ENCODE measurements around the gene TAF12.
"Not testable (repeated sequence)": the region's sequence is repeated elsewhere in the genome, so short reads cannot be mapped to it uniquely, and the experiment has no call there.

TAF12 gene, protein sequence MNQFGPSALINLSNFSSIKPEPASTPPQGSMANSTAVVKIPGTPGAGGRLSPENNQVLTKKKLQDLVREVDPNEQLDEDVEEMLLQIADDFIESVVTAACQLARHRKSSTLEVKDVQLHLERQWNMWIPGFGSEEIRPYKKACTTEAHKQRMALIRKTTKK

DNA sequence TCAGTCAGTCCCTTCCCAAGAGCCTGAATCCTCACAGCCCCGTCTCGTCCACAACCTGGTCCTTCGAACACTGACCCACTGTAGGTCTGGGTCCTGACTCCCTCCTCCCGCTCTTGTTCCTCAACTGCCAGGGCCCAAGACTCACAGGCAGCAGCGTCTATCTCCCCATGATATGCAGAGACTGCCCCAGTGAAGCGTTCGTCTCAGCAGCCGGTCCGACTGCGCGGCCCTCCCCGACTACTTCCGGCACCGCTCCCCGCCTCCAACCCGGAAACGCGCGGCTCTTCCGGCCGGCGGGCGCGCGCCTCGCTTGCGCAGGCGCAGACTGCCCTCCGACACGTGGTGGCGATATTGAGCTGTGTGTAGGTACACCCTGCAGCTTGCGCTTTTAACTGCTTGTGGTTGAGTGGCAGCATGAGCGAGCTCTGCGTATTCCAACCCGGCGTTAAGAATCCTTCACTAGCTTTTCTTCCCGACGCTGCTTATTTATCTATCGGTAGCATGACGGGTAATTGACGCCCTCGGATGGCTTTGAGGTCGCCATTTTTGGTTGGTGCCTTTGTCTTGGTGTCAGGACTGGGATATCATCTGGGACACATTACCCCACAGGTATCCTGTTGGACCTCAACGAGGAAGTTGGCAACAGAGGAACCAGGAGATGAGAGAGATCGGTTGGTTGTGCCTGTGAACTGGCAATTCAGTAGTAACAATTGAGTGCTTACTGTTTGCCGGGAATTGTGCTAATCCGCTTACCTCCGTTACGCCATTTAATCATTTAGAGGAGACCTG is at the start of gene TAF12:
TAF12 (minus strand) TSS at position 221 of the 789 bp plus-strand sequence. CDS start 20,986 bp downstream, outside the sequence.
- DNase-seq = peak; percentile 91

DNA sequence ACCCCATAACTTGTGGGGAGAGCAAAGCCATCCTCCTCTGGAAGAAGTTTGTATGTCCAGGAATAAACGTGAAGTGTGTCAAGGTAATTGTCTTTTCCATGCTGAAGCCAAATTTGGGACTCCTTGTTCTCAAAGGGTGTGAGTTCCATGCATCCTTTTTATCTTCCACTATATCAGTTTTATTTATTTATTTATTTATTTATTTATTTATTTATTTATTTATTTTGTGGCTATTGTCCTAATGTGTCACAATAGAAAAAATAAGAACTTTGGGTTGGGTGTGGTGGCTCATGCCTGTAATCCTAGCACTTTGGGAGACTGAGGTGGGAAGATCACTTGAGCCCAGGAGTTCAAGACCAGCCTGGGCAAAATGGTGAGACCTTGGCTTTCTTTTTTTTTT is 48.8 kb upstream of the TAF12 start:
- not testable (repeated sequence) for DNase-seq

DNA sequence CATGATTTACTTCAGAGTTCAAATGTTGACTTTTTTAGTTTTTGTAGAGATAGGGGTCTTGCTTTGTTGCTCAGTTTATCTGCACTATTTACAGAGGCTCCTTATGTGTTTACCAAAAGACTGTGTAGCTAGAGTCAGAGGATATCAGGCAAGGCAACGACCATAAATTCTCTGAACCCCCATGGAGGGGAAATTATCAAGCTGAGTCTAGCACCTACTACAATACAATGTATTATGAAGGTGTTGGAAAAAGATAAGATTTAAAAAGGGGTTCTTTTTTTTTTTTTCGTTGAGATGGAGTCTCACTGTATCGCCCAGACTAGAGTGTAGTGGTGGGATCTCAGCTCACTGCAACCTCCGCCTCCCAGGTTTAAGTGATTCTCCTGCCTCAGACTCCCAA is 42.1 kb upstream of the TAF12 start:
- no peak for DNase-seq

GRCh38 chr1:28682840-28683239 is 40.0 kb upstream of the TAF12 start:
- DNase-seq = no peak

DNA sequence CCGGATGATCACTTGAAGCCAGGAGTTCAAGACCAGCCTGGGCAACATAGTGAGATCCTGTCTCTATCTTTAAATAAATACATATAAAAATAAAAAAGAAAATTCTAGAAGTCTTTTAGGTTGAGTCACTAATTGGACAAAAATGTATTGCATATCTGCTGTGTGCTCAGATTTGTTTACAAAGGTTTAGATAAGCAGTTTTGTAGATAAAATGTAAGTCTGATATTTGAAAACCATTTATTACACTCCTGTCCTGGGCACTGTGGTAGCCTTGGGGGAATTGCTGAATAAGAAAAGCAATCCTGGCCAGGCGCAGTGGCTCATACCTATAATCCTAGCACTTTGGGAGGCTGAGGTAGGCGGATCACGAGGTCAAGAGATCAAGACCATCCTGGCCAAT is 37.3 kb upstream of the TAF12 start:
- no peak for DNase-seq

DNA sequence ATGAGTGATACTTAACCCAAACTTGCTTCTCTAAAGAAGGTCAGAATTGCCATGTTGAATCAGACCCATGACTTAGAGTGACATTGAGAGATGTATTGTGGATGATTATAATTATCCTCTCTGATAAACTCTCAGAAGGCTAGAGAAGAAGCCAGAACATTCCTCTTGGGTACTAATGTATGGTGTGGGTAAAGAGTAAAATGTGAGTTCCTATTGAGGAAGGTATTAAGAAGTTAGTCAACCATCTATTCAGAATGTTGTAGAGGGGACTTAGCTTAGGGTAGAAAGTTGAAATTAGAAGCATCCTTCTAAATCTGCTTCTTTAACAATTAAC is 33.0 kb upstream of the TAF12 start:
- no peak for DNase-seq

GRCh38 chr1:28672971-28673370 is 30.1 kb upstream of the TAF12 start:
- DNase-seq = not testable (repeated sequence)

GRCh38 chr1:28671254-28671780 is 28.4 kb upstream of the TAF12 start:
- DNase-seq = no peak

- DNase-seq = peak; percentile 24
These were observed 26.3 kb upstream of the TAF12 start for GRCh38 chr1:28668956-28669723.

DNA sequence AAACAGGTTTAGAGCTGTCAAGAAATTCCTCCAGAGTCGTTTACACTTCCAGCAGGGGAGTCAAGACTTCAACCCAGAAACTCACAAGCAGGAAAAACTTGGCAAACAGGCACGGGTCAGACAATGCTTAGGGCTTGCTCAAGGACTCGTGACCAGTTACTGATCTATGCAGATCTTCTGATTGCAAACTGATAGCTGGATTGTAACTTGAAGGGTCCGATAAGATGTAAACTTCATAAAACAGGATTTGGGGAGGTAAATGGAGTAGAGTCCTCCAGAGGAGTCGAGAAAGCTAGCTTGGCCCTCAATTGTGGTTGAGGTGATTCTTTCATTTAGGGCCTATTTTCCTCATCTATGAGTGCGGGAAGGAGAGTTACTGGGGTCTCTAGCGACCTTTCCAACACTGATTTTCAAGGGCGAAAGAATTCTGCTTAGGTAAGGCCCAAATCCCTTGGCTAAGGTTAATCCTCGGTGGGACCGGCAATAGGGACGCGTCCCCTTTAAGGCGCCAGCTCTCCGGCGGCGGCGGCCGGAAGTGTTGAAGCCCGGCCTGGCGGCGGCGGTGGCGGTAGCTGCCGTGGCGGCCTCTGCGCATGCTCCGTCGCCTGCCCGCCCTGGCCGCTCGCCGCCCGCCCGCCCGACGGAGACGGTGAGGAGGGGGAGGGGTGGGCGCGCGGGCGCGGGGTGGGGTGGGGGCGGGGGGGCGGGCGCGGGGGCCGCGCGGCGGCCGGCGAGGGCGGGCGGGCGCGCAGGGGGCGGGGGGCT is 25.5 kb upstream of the TAF12 start, which contains the start of gene GMEB1:
GMEB1 (plus strand) TSS at position 594 of the 765 bp plus-strand sequence. CDS start 14,829 bp downstream, outside the sequence.
- peak; percentile 79 for DNase-seq

DNA sequence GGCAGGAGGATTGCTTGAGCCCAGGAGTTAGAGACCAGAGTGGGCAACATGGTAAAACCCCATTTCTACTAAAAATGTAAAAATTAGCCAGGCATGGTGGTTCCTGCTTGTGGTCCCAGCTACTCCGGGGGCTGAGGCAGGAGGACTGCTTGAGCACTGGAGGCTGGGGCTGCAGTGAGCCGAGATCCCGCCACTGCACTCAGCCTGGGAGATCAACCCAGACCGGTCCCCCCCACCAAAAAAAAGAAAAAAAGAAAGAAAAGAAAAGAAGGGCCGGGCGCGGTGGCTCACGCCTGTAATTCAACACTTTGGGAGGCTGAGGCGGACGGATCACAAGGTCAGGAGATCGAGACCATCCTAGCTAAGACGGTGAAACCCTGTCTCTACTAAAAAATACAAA is 23.9 kb upstream of the TAF12 start:
- DNase-seq = no peak

- no peak for DNase-seq
These were observed 21.1 kb upstream of the TAF12 start for GRCh38 chr1:28663871-28664470.

DNA sequence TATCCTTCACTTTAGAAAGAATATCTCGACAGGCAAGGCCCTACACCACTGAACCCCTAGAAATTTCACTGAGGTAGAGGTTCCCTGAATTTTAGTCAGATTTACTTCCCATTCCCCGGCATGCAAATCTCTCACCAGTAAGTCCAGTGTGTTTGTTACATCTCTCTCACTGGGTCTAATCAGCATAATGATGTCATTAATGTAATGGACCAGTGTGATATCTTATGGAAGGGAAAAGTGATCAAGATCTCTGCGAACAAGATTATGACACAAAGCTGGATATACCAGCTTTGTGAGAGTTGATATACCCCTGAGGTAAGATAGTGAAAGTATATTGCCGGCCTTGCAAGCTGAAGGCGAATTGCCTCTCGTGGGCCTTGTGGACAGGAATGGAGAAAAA is 13.5 kb upstream of the TAF12 start:
- no peak for DNase-seq

- not testable (repeated sequence) for DNase-seq
These were observed 12.8 kb upstream of the TAF12 start for GRCh38 chr1:28655448-28656311.

- not testable (repeated sequence) for DNase-seq
These were observed 11.0 kb upstream of the TAF12 start for GRCh38 chr1:28653870-28654269.

DNA sequence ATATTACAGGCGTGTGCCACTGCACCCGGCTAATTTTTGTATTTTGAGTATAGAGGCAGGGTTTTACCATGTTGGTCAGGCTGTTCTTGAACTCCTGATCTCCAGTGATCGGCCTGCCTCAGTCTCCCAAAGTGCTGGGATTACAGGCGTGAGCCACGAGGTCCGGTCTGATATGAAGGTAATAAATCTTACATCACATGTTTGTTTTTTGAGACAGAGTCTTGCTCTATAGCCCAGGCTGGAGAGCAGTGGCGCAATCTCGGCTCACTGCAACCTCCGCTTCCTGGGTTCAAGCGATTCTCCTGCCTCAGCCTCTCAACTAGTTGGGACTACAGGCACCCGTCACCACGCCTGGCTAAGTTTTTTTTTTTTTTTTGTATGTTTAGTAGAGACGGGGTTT is 10.2 kb upstream of the TAF12 start:
- DNase-seq = not testable (repeated sequence)

GRCh38 chr1:28648474-28649198 is 5.8 kb upstream of the TAF12 start, which contains the start of gene RNU11:
Gene RNU11 (plus strand): TSS chr1:28648600.
- peak; percentile 87 for DNase-seq

DNA sequence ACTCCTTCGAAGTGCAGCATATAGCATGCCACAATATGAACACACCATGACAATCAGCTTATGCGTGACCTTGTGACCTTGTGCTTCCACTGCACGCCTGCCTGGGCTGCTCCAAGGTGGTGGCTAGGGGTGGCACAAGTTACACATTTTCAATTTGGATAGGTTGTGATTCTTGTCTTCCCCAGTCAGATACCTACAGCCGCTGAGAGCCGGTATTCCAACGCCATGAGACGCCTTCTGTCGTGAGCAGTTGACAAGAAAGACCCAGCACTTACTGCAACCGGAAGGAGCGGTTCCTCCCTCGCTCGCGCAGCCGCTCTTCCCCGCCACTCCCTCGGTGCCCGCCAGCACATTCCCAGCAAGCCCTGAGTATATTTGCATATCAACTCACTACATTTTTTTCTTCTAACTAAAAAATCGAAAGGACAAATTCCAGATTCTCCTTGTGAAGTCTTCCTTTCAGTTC is 5.2 kb upstream of the TAF12 start:
- peak; percentile 85 for DNase-seq

DNA sequence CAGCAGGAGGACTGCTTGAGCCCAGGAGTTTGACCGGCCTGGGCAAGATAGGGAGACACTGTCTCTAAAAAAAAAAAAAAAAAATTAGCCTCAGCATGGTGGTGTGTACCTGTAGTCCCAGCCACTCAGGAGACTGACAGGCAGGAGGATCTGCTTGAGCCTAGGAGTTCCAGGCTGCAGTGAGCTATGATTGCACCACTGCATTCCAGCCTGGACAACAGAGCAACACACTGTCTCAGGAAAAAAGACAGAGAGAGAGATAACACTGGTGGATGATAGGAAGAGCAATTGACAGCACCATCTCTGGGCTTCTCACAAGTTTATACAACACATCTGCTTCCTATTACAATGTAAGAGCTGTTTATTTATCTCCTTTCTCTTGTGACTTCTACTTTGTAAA is 3.2 kb upstream of the TAF12 start:
- no peak for DNase-seq

- DNase-seq = not testable (repeated sequence)
These were observed 2.5 kb upstream of the TAF12 start for GRCh38 chr1:28645406-28645805.

All from activated CD4-positive, alpha-beta T cell treated with anti-CD3 and anti-CD28 coated beads, Interleukin-2, amount 50 U/mL, for 1 hour (primary cell).